K562 (cell line): ENCODE measurements around the gene DHDDS. TPM values are rescaled to one million over a fixed set of nuclear protein-coding genes. Genes with fewer than 3 reads are reported as not detected.

ENCODE experiments used
- ARID2 ChIP-seq: fragments of 450-650 bp; IDR thresholded peaks from 2 replicates; pipeline ENCODE4 v1.6.1; 2017; ENCODE audit warnings: antibody characterized with exemption, mild to moderate bottlenecking
- ETV5 ChIP-seq: sonication (generic); formaldehyde crosslinking; IDR thresholded peaks from 2 replicates; pipeline ENCODE4 v1.4.0; 2020; ENCODE audit warnings: low read depth, mild to moderate bottlenecking, missing genetic modification reagents
- FOXP4 ChIP-seq: sonication (generic); formaldehyde crosslinking; IDR thresholded peaks from 2 replicates; pipeline ENCODE4 v1.8.0; 2022; ENCODE audit warnings: mild to moderate bottlenecking, missing genetic modification reagents, borderline replicate concordance
- GATAD2A ChIP-seq: fragments of 450-650 bp; IDR thresholded peaks from 2 replicates; pipeline ENCODE4 v1.6.1; 2017
- HLTF ChIP-seq: fragments of 450-650 bp; IDR thresholded peaks from 2 replicates; pipeline ENCODE4 v1.6.1; 2016
- KDM2B ChIP-seq: fragments of 250-450 bp; sonication (Bioruptor Pico); IDR thresholded peaks from 2 replicates; pipeline ENCODE4 v1.8.0; 2021; ENCODE audit warnings: mild to moderate bottlenecking, moderate library complexity
- MCM2 ChIP-seq: fragments of 450-650 bp; IDR thresholded peaks from 2 replicates; pipeline ENCODE4 v1.6.1; 2017; ENCODE audit warnings: low read depth, mild to moderate bottlenecking
- NCOA2 ChIP-seq, 2 experiments: fragments of 450-650 bp; IDR thresholded peaks; 2 replicates each; pipeline ENCODE4 v1.6.1; 2018; ENCODE audit warnings: mild to moderate bottlenecking in 2 of 2, moderate library complexity in 1 of 2; ENCODE audit not compliant: partially characterized antibody in 2 of 2
- NFXL1 ChIP-seq: fragments of 450-650 bp; formaldehyde crosslinking; IDR thresholded peaks from 2 replicates; pipeline ENCODE4 v1.4.0; 2021; ENCODE audit warnings: mild to moderate bottlenecking
- NR2C2 ChIP-seq, 2 experiments: fragments of 200-800 bp in 1 of 2; sonication (Bioruptor generic) in 1 of 2; sonication (generic) in 1 of 2; formaldehyde crosslinking in 1 of 2; IDR thresholded peaks; 2 replicates each; pipeline versions ENCODE4 v1.6.1 to v1.8.0; 2016 to 2022; ENCODE audit warnings: mild to moderate bottlenecking in 1 of 2, missing compliant biosample characterization in 1 of 2, missing genetic modification characterization in 1 of 2, missing genetic modification reagents in 1 of 2
- NR3C1 ChIP-seq: sonication (generic); formaldehyde crosslinking; IDR thresholded peaks from 2 replicates; pipeline ENCODE4 v1.8.1; 2022; ENCODE audit warnings: missing genetic modification reagents
- NR4A1 ChIP-seq, 2 experiments: fragments of 250-450 bp in 1 of 2; fragments of 450-650 bp in 1 of 2; sonication (Bioruptor Pico) in 1 of 2; IDR thresholded peaks; 2 replicates each; pipeline versions ENCODE4 v1.4.0 to v1.6.1; 2016 to 2020; ENCODE audit warnings: mild to moderate bottlenecking in 2 of 2, missing compliant biosample characterization in 1 of 2, missing genetic modification characterization in 1 of 2, moderate library complexity in 1 of 2
- RBM17 ChIP-seq: fragments of 200-400 bp; formaldehyde crosslinking; IDR thresholded peaks from 2 replicates; pipeline ENCODE4 v1.6.1; 2017; ENCODE audit warnings: low read depth, mild to moderate bottlenecking, low read length, borderline replicate concordance
- THAP12 ChIP-seq: fragments of 250-450 bp; sonication (Bioruptor Pico); IDR thresholded peaks from 2 replicates; pipeline ENCODE4 v1.9.0; 2021; ENCODE audit warnings: mild to moderate bottlenecking, inconsistent platforms
- ZBED1 ChIP-seq: IDR thresholded peaks from 2 replicates; pipeline ENCODE4 v1.6.1; 2014
- ZBTB9 ChIP-seq: fragments of 450-650 bp; formaldehyde crosslinking; IDR thresholded peaks from 2 replicates; pipeline ENCODE4 v1.4.0; 2020; ENCODE audit warnings: mild to moderate bottlenecking, moderate library complexity
- ZFP36 ChIP-seq: fragments of 150-350 bp; IDR thresholded peaks from 2 replicates; pipeline ENCODE4 v1.6.1; 2018; ENCODE audit warnings: low read length, low read depth; ENCODE audit not compliant: partially characterized antibody
- ZFPM2 ChIP-seq: fragments of 250-450 bp; sonication (Bioruptor Pico); IDR thresholded peaks from 2 replicates; pipeline ENCODE4 v1.5.1; 2022; ENCODE audit warnings: mild to moderate bottlenecking
- ZHX1 ChIP-seq: fragments of 150-350 bp; conservative IDR thresholded peaks from 2 replicates; pipeline ENCODE4 v1.6.1; 2014; ENCODE audit warnings: low read length
- ZNF3 ChIP-seq: fragments of 250-450 bp; sonication (Bioruptor Pico); IDR thresholded peaks from 2 replicates; pipeline ENCODE4 v1.5.0; 2021; ENCODE audit warnings: mild to moderate bottlenecking, moderate library complexity
- ZNF583 ChIP-seq: fragments of 250-450 bp; sonication (Bioruptor Pico); IDR thresholded peaks from 2 replicates; pipeline ENCODE4 v1.4.0; 2020
- ZNF766 ChIP-seq: fragments of 200-800 bp; sonication (Bioruptor generic); conservative IDR thresholded peaks from 2 replicates; pipeline ENCODE4 v1.6.1; 2016; ENCODE audit warnings: missing genetic modification characterization, missing compliant biosample characterization
- ZNF785 ChIP-seq: fragments of 250-450 bp; sonication (Bioruptor Pico); IDR thresholded peaks from 2 replicates; pipeline ENCODE4 v1.4.0; 2020; ENCODE audit warnings: mild to moderate bottlenecking
- polyA plus RNA-seq, 8 experiments: library from polyadenylated mRNA; depleted of rRNA in 4 of 8; stranded (reverse) in 5 of 8; unstranded in 3 of 8; fragments of >200 nt; fragmentation: Nextera tagmentation in 2 of 8; fragmentation: Illumina TruSeq in 1 of 8; extraction: Ambion mirVana in 2 of 8; extraction: Trizol in 1 of 8; gene quantifications; 2 replicates each; pipeline versions ENCODE4 v1.2.1 to v1.2.3, GENCODE V29; 2011 to 2014; ENCODE audit warnings: inconsistent platforms in 1 of 8, missing spikeins in 1 of 8
- total RNA-seq, 7 experiments: library from RNA; depleted of rRNA in 6 of 7; stranded (reverse); fragments of >200 nt in 6 of 7; fragmentation: Illumina TruSeq in 2 of 7; extraction: Trizol in 2 of 7; gene quantifications; 2 replicates each; pipeline versions ENCODE4 v1.2.1 to v1.2.3, GENCODE V29; 2011 to 2021; ENCODE audit warnings: low replicate concordance in 1 of 7

The DHDDS gene
- total and polyA plus RNA-seq, 9 of the 15 experiments (the other 6 are each of a cell fraction or from before 2014, with no cell fraction given) = 33.3 to 55.0 (median 44.3) TPM

- TF ChIP-seq ZBTB9 (CRISPR knock-in tag) (no peak), NR4A1 (CRISPR knock-in tag; IDR thresholded peaks at IDR 0.05) (no peak), NR4A1 (tag; IDR thresholded peaks at IDR 0.05) (no peak), ZFPM2 (CRISPR knock-in tag) (no peak), MCM2 (no peak), ZNF785 (CRISPR knock-in tag) (no peak), ARID2 (no peak), NFXL1 (CRISPR knock-in tag) (no peak), ZHX1 (no peak), ZBED1 (no peak), NCOA2 (IDR thresholded peaks at IDR 0.05; ENCODE audit: partially characterized antibody in 2 of 2) (no peak), ZFP36 (no peak), FOXP4 (CRISPR knock-in tag) (no peak), HLTF (no peak), THAP12 (CRISPR knock-in tag) (no peak), ZNF583 (CRISPR knock-in tag) (no peak), KDM2B (CRISPR knock-in tag) (no peak), ZNF766 (0 out of 2 replicates have a peak, but pooled peaks have one; percentile 40), ZNF3 (CRISPR knock-in tag) (no peak), NR3C1 (CRISPR knock-in tag) (no peak), ETV5 (no peak), NR2C2 (CRISPR knock-in tag; IDR thresholded peaks at IDR 0.05) (no peak), NR2C2 (tag; IDR thresholded peaks at IDR 0.05) (peak; percentile 78), RBM17 (no peak), GATAD2A (peak; percentile 29; the same call in 1 of the 2 replicates)
These were observed 44.7 kb upstream of the DHDDS start (continued) for GRCh38 chr1:26387447-26387846.
